Peyer's patch (tissue), 4 donors: ENCODE data around the gene LDB3.

ENCODE experiments used
- CTCF ChIP-seq, 6 experiments: fragments of 450-650 bp in 4 of 6; fragments of 200-600 bp in 2 of 6; sonication (generic) in 1 of 6; IDR thresholded peaks; one replicate each; pipeline ENCODE4 v1.5.1; 2017 to 2019; ENCODE audit warnings: antibody characterized with exemption in 6 of 6, mild to moderate bottlenecking in 3 of 6, moderate library complexity in 1 of 6
- POLR2A ChIP-seq, 2 donors: fragments of 450-650 bp; IDR thresholded peaks; one replicate each; pipeline ENCODE4 v1.5.1; 2017; ENCODE audit warnings: antibody characterized with exemption in 2 of 2, mild to moderate bottlenecking in 2 of 2, moderate library complexity in 2 of 2

GRCh38 chr10:86677374-86677773 is 9.1 kb downstream of the LDB3 start:
- no peak for TF ChIP-seq CTCF (IDR thresholded peaks at IDR 0.05)
- TF ChIP-seq POLR2A (IDR thresholded peaks at IDR 0.05), result no peak
